ENCODE measurements around the gene DCK.
"Not testable (repeated sequence)": the region's sequence is repeated elsewhere in the genome, so short reads cannot be mapped to it uniquely, and the experiment has no call there.

The DCK gene

DNA sequence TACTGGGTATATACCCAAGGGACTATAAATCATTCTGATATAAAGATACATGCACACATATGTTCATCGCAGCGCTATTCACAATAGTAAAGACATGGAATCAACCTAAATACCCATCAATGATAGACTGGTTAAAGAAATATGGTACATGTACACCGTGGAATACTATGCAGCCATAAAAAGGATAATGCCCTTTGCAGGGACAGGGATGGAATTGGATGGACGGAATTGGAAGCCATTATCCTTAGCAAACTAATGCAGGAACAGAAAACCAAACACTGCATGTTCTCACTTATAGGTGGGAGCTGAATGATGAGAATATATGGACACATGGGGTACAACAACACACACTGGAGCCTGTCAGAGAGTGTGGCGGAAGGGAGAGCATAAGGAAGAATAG is 55.9 kb downstream of the DCK start:
- Histone ChIP-seq H3K4me1 (ENCODE audit: insufficient read depth, low read length) (no peaks in the 10 kb centered on the region), H3K9me3 (ENCODE audit: low read length) (no peaks in the 10 kb centered on the region), H3K4me3 (ENCODE audit: low read length) (no peak overlapping the region), H3K36me3 (ENCODE audit: insufficient read depth, low read length) (no peaks in the 10 kb centered on the region), H3K27me3 (ENCODE audit: insufficient read depth, low read length) (no peaks in the 10 kb centered on the region), H2AFZ (ENCODE audit: low read depth, low read length) (no peak overlapping the region)

DNA sequence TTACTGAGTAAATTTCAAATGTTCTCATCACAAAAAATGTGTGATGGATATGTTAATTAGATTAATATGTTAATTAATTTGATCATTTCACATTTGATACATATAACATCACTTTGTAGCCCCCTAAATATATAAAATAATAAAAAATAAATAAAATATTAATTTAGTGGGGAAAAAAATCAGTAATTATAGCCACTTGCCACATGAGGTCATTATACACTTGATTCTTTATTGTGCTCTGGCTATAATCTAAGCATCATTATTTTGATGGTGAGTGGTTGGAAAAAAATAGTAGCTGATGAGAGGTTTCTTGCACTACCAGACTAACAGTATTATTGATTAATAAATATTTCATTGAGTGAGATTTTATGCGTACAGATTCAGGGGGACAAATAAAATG is 57.4 kb downstream of the DCK start:
- H3K9me3 ChIP-seq (ENCODE audit: low read length), result no peaks in the 10 kb centered on the region
- no peak overlapping the region for H3K4me3 ChIP-seq (ENCODE audit: low read length)
- no peaks in the 10 kb centered on the region for H3K27me3 ChIP-seq (ENCODE audit: insufficient read depth, low read length)
- no peaks in the 10 kb centered on the region for H3K36me3 ChIP-seq (ENCODE audit: insufficient read depth, low read length)
- no peak overlapping the region for H2AFZ ChIP-seq (ENCODE audit: low read depth, low read length)
- H3K4me1 ChIP-seq (ENCODE audit: insufficient read depth, low read length), result no peaks in the 10 kb centered on the region

DNA sequence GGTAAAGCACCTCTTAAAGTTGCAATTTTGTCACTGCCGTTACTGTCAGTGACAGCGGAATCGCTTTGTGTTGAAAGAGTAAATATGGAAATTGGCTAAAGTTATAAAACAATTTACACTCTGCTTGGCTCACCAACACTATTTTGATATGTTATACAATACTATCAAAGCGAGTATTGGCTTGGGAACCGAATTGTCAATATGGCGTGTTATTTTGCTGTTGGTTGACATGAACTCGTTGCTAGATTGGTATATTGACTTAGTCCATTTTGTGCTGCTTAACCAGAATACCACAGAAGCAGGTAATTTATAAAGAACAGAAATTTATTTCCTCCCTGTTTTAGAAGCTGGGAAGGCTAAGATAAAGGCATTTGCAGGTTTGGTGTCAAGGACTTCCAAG is 58.6 kb downstream of the DCK start:
- Histone ChIP-seq H3K4me3 (ENCODE audit: low read length) (no peak overlapping the region), H2AFZ (ENCODE audit: low read depth, low read length) (no peak overlapping the region), H3K36me3 (ENCODE audit: insufficient read depth, low read length) (no peaks in the 10 kb centered on the region), H3K27me3 (ENCODE audit: insufficient read depth, low read length) (no peaks in the 10 kb centered on the region), H3K9me3 (ENCODE audit: low read length) (no peaks in the 10 kb centered on the region), H3K4me1 (ENCODE audit: insufficient read depth, low read length) (no peaks in the 10 kb centered on the region)

DNA sequence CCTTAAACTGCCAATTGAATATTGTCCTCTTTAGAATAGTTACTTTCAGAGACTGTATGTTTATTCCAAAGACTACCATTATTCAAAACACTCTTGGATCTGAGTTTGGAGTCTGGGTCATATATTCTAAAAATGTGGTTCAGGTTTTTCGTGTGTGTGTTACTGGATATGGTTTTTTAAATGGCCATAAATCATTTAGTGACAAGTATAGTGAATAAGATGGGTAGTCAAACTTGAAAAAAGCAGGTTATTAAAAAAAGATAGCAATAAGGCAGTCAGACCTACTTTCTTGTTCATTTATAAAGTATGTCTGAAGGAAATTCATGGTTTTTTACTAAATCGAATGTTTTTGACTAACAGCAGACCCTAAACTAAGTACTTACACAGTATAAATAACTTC is 59.3 kb downstream of the DCK start:
- Histone ChIP-seq H2AFZ (ENCODE audit: low read depth, low read length) (no peak overlapping the region), H3K9me3 (ENCODE audit: low read length) (no peaks in the 10 kb centered on the region), H3K27me3 (ENCODE audit: insufficient read depth, low read length) (no peaks in the 10 kb centered on the region), H3K36me3 (ENCODE audit: insufficient read depth, low read length) (no peaks in the 10 kb centered on the region), H3K4me3 (ENCODE audit: low read length) (no peak overlapping the region), H3K4me1 (ENCODE audit: insufficient read depth, low read length) (no peaks in the 10 kb centered on the region)

DNA sequence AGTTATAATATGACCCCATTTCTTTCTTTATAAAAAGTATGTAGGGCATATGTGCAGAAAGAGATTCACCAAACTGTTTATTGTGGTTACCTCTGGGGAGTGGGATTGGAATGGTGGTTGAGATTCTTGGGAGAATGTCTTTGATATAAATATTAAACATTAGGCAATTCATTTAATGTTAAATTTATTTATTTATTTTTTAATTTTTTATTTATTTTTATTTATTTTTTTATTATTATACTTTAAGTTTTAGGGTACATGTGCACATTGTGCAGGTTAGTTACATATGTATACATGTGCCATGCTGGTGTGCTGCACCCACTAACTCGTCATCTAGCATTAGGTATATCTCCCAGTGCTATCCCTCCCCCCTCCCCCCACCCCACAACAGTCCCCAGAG is 60.2 kb downstream of the DCK start:
- H2AFZ ChIP-seq (ENCODE audit: low read depth, low read length); H3K36me3 ChIP-seq (ENCODE audit: insufficient read depth, low read length); H3K4me1 ChIP-seq (ENCODE audit: insufficient read depth, low read length); H3K9me3 ChIP-seq (ENCODE audit: low read length); H3K27me3 ChIP-seq (ENCODE audit: insufficient read depth, low read length); H3K4me3 ChIP-seq (ENCODE audit: low read length): not testable (repeated sequence)

DNA sequence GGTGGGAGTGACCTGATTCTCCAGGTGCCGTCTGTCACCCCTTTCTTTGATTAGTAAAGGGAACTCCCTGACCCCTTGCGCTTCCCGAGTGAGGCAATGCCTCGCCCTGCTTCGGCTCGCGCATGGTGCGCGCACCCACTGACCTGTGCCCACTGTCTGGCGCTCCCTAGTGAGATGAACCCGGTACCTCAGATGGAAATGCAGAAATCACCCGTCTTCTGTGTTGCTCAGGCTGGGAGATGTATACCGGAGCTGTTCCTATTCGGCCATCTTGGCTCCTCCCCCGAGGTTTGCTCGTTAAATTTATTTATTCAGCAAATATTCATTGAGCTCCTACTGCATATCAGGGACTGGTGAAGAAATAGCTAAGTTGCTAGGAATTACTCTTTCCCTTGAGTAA is 66.1 kb downstream of the DCK start:
- H3K4me1 ChIP-seq (ENCODE audit: insufficient read depth, low read length); H3K4me3 ChIP-seq (ENCODE audit: low read length): not testable (repeated sequence)

DNA sequence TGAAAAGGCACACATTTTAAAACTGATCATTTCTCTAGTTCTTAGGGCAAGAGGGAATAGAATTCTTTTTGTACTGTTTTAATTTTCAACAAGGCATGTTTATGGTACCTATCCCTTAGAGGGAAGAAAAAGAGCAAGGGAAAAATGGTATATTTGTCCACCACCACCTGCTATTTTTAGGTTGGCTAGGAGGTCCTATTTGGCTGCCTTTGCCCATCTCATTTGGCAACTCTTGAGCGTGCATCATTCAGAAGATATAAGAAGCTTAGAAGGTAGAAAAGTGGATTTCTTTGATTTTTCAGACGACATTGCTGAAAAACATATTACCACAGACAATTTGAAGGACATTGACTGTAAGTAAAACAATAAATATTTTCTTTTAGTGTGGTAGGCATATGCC is 69.0 kb downstream of the DCK start:
- Histone ChIP-seq H3K9me3 (ENCODE audit: low read length) (no peaks in the 10 kb centered on the region), H2AFZ (ENCODE audit: low read depth, low read length) (no peak overlapping the region), H3K27me3 (ENCODE audit: insufficient read depth, low read length) (no peaks in the 10 kb centered on the region), H3K4me1 (ENCODE audit: insufficient read depth, low read length) (no peaks in the 10 kb centered on the region), H3K36me3 (ENCODE audit: insufficient read depth, low read length) (no peaks in the 10 kb centered on the region), H3K4me3 (ENCODE audit: low read length) (no peak overlapping the region)

More for the DNA sequence above, 66.1 kb downstream of the DCK start:
- H2AFZ ChIP-seq (ENCODE audit: low read depth, low read length); H3K36me3 ChIP-seq (ENCODE audit: insufficient read depth, low read length); H3K27me3 ChIP-seq (ENCODE audit: insufficient read depth, low read length); H3K9me3 ChIP-seq (ENCODE audit: low read length): not testable (repeated sequence)

DNA sequence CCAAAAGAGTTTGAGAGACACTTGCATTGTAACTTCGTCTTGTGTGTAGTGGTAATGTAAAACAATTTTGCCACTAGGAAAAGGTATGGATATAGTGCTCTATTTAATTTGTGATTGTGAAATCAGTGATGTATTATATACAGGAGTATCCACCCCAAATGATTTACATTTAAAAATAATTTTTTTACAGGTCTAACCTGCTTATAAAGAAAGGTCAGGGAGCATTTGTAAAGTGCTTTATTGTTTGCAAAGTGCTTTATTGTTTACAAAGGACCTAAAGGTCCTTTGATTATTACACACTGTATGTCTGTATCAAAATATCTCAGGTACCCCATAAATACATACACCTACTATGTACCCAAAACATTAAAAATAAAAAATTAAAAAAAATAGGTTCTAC is 70.3 kb downstream of the DCK start:
- Histone ChIP-seq H2AFZ (ENCODE audit: low read depth, low read length) (no peak overlapping the region), H3K36me3 (ENCODE audit: insufficient read depth, low read length) (no peaks in the 10 kb centered on the region), H3K4me3 (ENCODE audit: low read length) (no peak overlapping the region), H3K4me1 (ENCODE audit: insufficient read depth, low read length) (no peaks in the 10 kb centered on the region), H3K27me3 (ENCODE audit: insufficient read depth, low read length) (no peaks in the 10 kb centered on the region), H3K9me3 (ENCODE audit: low read length) (no peaks in the 10 kb centered on the region)

DNA sequence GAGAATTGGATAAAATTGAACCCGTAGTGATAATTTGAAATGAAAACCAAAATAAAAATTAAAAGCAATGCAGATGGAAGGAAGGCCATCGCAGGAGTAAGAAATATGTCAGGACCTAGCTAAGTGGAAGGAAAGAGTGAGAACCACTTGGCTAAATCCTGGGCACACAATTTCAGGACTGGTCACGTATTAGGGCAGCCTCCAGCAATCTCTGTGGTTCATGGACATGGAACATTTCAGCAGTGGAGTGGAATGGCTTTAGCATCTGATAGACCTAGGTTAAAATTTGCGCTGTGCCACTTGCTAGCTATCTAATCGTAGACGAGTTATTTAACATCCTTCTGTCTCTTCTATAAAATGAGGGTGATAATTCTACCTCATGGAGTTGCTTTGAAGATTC is 71.1 kb downstream of the DCK start:
- Histone ChIP-seq H3K4me1 (ENCODE audit: insufficient read depth, low read length) (no peaks in the 10 kb centered on the region), H3K27me3 (ENCODE audit: insufficient read depth, low read length) (no peaks in the 10 kb centered on the region), H3K4me3 (ENCODE audit: low read length) (no peak overlapping the region), H3K36me3 (ENCODE audit: insufficient read depth, low read length) (no peaks in the 10 kb centered on the region), H2AFZ (ENCODE audit: low read depth, low read length) (no peak overlapping the region), H3K9me3 (ENCODE audit: low read length) (no peaks in the 10 kb centered on the region)

DNA sequence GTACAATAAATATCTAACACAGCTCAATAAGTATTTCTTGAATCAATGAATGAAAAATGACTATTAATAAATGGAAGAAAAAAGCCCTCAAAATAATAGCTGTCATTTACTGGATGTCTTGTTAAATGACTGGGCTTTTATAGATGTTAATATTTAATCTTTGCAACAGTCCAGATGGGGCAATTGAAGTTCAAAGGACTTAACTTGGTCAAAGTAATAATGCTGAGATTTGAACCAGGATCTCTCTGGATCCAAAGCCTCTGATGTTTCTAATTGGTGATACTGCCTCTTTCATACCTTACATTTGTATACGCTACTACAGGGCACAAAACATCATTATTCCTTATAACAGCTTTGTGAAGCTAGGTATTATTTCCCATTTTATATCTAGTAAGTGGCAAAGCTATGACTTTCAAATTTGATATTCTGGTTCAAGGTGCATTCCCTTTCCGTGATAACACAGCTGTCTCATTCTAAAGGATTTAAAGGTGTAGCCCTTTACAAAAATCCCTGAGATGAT is 72.6 kb downstream of the DCK start:
- H3K36me3 ChIP-seq (ENCODE audit: insufficient read depth, low read length), result no peaks in the 10 kb centered on the region
- H2AFZ ChIP-seq (ENCODE audit: low read depth, low read length), result no peak overlapping the region
- no peaks in the 10 kb centered on the region for H3K27me3 ChIP-seq (ENCODE audit: insufficient read depth, low read length)
- H3K4me3 ChIP-seq (ENCODE audit: low read length), result no peak overlapping the region
- no peaks in the 10 kb centered on the region for H3K4me1 ChIP-seq (ENCODE audit: insufficient read depth, low read length)
- no peaks in the 10 kb centered on the region for H3K9me3 ChIP-seq (ENCODE audit: low read length)

DNA sequence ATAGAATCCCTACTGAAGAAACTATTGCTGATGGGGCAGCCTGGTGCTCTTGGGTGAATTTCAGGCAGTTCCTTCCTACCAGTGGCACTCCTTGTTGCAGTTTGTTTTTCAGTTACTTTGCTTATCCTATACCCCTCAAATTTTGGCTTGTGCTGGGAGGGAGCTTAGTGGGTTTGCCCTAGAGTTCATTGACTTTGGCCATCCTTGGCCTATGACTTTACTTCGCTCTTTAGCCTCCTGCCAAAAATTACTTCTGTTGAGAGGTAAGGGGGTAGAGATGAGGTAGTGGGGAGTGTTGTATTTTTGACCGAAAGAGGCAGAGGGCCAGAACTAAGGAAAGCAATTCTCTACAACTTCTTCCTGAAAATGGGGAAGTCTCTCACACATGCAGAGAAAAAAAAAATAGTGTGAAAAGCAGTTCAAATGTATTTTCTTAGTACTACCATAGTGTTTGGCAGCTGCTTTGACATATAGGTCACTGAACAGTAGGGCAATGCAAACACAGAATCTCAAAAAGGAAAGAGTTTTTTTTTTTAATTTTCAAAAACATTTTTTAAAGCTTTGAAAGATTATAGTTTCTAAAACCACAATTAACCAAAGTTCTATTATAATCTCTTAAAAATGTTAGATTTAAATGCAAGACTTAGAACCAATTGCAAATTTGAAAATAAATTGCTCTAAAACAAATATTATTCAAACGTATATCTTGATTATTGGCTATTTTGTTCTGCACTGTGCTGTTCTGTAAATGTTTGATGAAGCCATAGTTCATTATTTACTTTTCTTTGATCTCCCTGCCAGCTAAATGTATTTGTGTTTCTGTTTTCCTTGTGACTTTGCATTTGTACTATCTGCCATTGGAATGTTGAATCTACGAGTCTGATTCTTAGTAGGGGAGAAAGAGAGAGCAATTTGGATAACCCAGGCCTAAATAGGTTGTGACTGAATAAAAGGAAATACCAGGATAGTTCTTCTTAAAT is 73.6 kb downstream of the DCK start:
- H3K4me1 ChIP-seq (ENCODE audit: insufficient read depth, low read length), result no peaks in the 10 kb centered on the region
- no peak overlapping the region for H3K4me3 ChIP-seq (ENCODE audit: low read length)
- no peak overlapping the region for H2AFZ ChIP-seq (ENCODE audit: low read depth, low read length)
- no peaks in the 10 kb centered on the region for H3K9me3 ChIP-seq (ENCODE audit: low read length)
- H3K27me3 ChIP-seq (ENCODE audit: insufficient read depth, low read length), result no peaks in the 10 kb centered on the region
- no peaks in the 10 kb centered on the region for H3K36me3 ChIP-seq (ENCODE audit: insufficient read depth, low read length)

DNA sequence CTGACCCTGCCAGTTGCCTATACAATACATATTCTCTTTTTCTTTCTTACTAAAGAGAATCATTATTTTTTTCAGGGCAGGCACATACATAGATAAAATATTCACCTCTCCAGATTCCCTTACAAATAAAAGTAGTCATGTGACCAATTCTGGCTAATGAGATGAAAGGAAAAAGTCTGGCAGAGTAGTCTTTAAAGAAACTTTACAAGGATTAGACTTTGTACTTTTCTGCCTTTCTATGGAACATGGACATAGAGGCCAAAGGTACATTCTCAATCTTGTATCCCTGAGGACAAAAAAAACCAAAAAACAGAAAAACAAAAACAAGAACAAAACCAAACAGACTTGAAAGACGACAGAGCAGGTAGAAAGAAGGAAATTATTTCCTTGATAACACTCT is 75.6 kb downstream of the DCK start:
- Histone ChIP-seq H2AFZ (ENCODE audit: low read depth, low read length) (no peak overlapping the region), H3K4me1 (ENCODE audit: insufficient read depth, low read length) (no peaks in the 10 kb centered on the region), H3K36me3 (ENCODE audit: insufficient read depth, low read length) (no peaks in the 10 kb centered on the region), H3K9me3 (ENCODE audit: low read length) (no peaks in the 10 kb centered on the region), H3K4me3 (ENCODE audit: low read length) (no peak overlapping the region), H3K27me3 (ENCODE audit: insufficient read depth, low read length) (no peaks in the 10 kb centered on the region)

DNA sequence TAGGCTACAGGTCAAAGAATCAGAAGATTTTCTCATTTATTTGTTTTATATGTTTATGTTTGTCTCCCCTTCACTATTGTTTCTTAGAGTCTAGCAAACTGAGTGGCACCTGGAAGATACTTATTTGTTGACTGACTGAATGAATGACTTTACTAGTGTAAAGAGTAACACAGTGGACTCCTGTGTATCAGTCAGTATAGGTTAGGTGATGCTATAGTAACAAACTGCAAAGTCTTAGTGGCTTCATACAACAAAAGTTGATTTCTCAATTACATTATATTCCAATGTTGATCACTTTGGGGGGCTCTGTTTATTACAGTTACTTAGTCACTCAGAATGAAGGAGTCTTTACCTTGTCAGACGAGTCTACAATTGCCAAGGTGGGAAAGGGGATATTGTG is 76.6 kb downstream of the DCK start:
- Histone ChIP-seq H3K4me1 (ENCODE audit: insufficient read depth, low read length) (no peaks in the 10 kb centered on the region), H3K9me3 (ENCODE audit: low read length) (no peaks in the 10 kb centered on the region), H3K4me3 (ENCODE audit: low read length) (no peak overlapping the region), H3K36me3 (ENCODE audit: insufficient read depth, low read length) (no peaks in the 10 kb centered on the region), H3K27me3 (ENCODE audit: insufficient read depth, low read length) (no peaks in the 10 kb centered on the region), H2AFZ (ENCODE audit: low read depth, low read length) (no peak overlapping the region)
